ENCODE results near the gene DCLK2. TPM values are rescaled to one million over a fixed set of nuclear protein-coding genes. Genes with fewer than 3 reads are reported as not detected.

The DCLK2 gene
- total RNA-seq, 1 donor from 2014 or later = 3.4 TPM

- TF ChIP-seq CTCF (IDR thresholded peaks at IDR 0.05; ENCODE audit: insufficient read depth, low read length, poor library complexity, severe bottlenecking) = no peak
- no peaks in the 10 kb centered on the region for H3K27me3 ChIP-seq (ENCODE audit: control insufficient read depth, insufficient read depth, low read length)
- H3K36me3 ChIP-seq (ENCODE audit: control insufficient read depth, insufficient read depth, low read length) = no peaks in the 10 kb centered on the region
- no peak overlapping the region for H3K4me3 ChIP-seq (ENCODE audit: low read depth, low read length)
- DNase-seq (ENCODE audit: low read depth) = no peak
Observed at GRCh38 chr4:150164956-150165629, 86.8 kb downstream of the DCLK2 start.

- no peak for TF ChIP-seq CTCF (IDR thresholded peaks at IDR 0.05; ENCODE audit: insufficient read depth, low read length, poor library complexity, severe bottlenecking)
- Histone ChIP-seq H3K27me3 (ENCODE audit: control insufficient read depth, insufficient read depth, low read length) (no peaks in the 10 kb centered on the region), H3K36me3 (ENCODE audit: control insufficient read depth, insufficient read depth, low read length) (no peaks in the 10 kb centered on the region), H3K4me3 (ENCODE audit: low read depth, low read length) (no peak overlapping the region)
- no peak for DNase-seq (ENCODE audit: low read depth)
Observed at GRCh38 chr4:150167054-150167453, 88.8 kb downstream of the DCLK2 start.

GRCh38 chr4:150173432-150173861 lies 95.2 kb downstream of the DCLK2 start:
- TF ChIP-seq CTCF (IDR thresholded peaks at IDR 0.05; ENCODE audit: insufficient read depth, low read length, poor library complexity, severe bottlenecking) = no peak
- H3K4me3 ChIP-seq (ENCODE audit: low read depth, low read length) = no peak overlapping the region
- no peaks in the 10 kb centered on the region for H3K36me3 ChIP-seq (ENCODE audit: control insufficient read depth, insufficient read depth, low read length)
- no peaks in the 10 kb centered on the region for H3K27me3 ChIP-seq (ENCODE audit: control insufficient read depth, insufficient read depth, low read length)
- no peak for DNase-seq (ENCODE audit: low read depth)

GRCh38 chr4:150173982-150174398 lies 95.7 kb downstream of the DCLK2 start:
- no peak for TF ChIP-seq CTCF (IDR thresholded peaks at IDR 0.05; ENCODE audit: insufficient read depth, low read length, poor library complexity, severe bottlenecking)
- no peak overlapping the region for H3K4me3 ChIP-seq (ENCODE audit: low read depth, low read length)
- no peaks in the 10 kb centered on the region for H3K36me3 ChIP-seq (ENCODE audit: control insufficient read depth, insufficient read depth, low read length)
- H3K27me3 ChIP-seq (ENCODE audit: control insufficient read depth, insufficient read depth, low read length) = no peaks in the 10 kb centered on the region
- no peak for DNase-seq (ENCODE audit: low read depth)

GRCh38 chr4:150176547-150176946 lies 98.3 kb downstream of the DCLK2 start:
- H3K4me3 ChIP-seq (ENCODE audit: low read depth, low read length) = no peak overlapping the region
- no peaks in the 10 kb centered on the region for H3K36me3 ChIP-seq (ENCODE audit: control insufficient read depth, insufficient read depth, low read length)
- DNase-seq (ENCODE audit: low read depth) = no peak
- TF ChIP-seq CTCF (IDR thresholded peaks at IDR 0.05; ENCODE audit: insufficient read depth, low read length, poor library complexity, severe bottlenecking) = no peak
- no peaks in the 10 kb centered on the region for H3K27me3 ChIP-seq (ENCODE audit: control insufficient read depth, insufficient read depth, low read length)

- no peak overlapping the region for H3K4me3 ChIP-seq (ENCODE audit: low read depth, low read length)
- DNase-seq (ENCODE audit: low read depth) = no peak
- H3K27me3 ChIP-seq (ENCODE audit: control insufficient read depth, insufficient read depth, low read length) = no peaks in the 10 kb centered on the region
- no peak for TF ChIP-seq CTCF (IDR thresholded peaks at IDR 0.05; ENCODE audit: insufficient read depth, low read length, poor library complexity, severe bottlenecking)
- H3K36me3 ChIP-seq (ENCODE audit: control insufficient read depth, insufficient read depth, low read length) = no peaks in the 10 kb centered on the region
Observed at GRCh38 chr4:150178161-150178560, 99.9 kb downstream of the DCLK2 start.
